GM18868 (cell line): ENCODE results near the gene GOLGA6L2.
"Not testable (repeated sequence)": the region's sequence is repeated elsewhere in the genome, so short reads cannot be mapped to it uniquely, and the experiment has no call there.

Source experiments
- ATAC-seq: cut with Tn5 transposase; IDR thresholded peaks from one replicate; pipeline ENCODE4 v1.9.1; 2021; ENCODE audit warnings: mild to moderate bottlenecking, moderate library complexity; ENCODE audit not compliant: unreplicated experiment

The GOLGA6L2 gene

DNA sequence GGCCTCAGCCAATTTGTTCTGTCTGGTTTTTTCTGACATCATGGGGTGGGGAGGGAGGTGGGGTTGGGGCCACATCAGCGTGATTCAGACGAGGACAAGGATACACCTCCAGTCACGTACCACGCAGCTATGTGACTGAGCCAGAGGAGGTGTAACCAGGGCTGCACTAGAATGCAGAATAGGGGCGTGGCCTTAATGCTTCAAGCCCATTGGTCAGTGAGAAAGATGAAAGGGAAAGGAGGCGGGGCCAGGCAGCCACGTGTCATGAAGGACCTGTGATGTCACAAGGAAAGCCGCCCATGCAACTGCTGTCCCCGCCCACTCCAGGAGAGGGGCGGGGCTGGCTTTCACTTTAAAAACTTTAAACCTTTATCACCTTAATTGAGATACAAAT lies at the start of gene GOLGA6L2:
Gene GOLGA6L2 (minus strand): TSS at position 137 of the 394 bp plus-strand sequence. CDS start 62 bp downstream, at position 75.
- ATAC-seq = no peak

- no peak for ATAC-seq
Observed at GRCh38 chr15:23484870-23485269, 37.8 kb upstream of the GOLGA6L2 start.

DNA sequence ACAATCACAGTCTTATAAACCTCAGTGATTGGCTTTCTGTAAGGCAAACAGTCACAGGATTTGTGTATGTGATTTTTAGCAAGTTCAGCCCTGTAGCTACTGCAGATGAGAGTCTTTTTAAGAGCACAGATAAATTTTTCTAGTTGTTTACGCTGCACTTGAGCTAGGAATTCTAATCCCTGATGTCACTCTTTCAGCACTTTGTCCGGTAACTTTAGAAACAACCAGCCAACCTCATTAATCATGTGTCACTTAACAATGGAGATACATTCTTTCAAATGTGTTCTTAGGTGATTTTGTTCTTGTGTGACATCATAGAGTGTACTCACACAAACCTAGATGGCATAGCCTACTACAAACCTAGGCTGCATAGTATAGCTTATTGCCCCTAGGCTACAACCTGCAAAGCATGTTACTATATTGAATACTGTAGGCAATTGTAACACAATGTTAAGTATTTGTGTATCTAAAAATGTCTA lies 36.8 kb upstream of the GOLGA6L2 start:
- no peak for ATAC-seq

DNA sequence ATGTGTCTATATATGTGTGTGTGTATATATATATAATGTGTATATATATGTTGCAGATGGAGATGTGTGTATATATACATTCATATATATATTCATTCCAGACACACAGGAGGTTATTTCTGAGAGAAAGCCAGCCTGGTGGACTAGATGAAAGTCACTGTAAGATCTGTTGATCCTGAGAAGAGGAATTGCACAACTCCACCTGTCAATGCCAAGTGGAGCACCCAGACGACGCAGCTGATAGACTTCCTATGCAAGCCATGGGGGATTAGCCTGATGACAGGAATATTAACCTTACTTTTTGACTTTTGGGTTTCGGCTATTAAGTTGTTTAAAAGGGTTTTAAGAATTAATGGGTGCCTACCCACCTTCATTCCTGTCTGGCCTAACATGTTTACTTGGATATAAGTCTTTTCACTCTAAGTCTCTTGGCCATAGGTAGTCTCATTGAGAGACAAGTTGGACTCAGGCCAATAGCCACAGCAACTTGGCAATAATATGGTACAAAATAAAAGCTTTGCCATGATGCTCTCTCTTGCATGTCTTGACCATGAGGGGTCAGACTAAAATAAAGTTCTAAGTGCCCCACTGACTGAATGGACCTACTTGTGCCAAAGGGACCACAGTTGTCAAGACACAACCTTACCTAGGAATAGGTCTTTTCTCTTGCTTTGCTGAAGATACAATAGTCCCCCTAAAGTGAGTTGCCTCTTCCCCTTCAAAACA lies 35.9 kb upstream of the GOLGA6L2 start:
- no peak for ATAC-seq

- no peak for ATAC-seq
Observed at GRCh38 chr15:23482228-23482627, 35.2 kb upstream of the GOLGA6L2 start.

DNA sequence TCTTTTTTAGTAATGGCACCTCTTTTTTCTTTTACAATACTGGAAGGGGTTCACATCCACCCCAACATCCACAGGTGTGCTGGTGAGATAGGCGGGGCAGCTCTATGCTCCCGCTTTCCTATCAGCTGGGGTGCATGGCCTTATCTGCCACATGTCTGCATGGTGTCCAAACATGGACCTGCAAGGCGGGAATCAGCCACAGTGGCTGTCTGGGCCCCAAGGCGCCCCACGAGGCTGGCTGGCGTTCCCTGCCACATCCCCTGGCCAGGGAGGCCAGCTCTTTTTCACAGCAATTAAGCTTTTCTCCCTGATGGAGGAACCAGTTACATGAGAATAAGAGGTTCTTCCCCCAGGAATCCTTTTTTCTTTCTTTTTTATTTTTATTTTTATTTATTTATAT lies 30.9 kb upstream of the GOLGA6L2 start:
- no peak for ATAC-seq

DNA sequence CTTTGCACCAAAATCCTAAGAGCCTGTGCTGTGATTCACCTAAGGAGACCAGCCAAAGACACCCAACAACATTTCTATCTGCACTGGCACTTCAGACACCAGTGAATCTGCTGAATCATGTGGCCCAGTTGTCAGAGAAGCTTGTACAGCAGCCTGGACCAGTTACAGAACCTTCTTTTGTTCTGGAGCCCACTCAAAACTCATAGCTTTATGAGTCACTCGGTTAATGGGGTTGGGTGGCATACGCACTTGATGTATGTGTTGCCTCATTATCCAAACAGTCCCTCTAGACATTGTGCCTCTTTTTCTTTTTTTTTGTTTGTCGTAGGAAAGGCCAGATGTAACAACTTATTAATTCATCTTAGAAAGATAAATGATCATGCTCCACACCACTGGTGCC lies 25.6 kb upstream of the GOLGA6L2 start:
- ATAC-seq = no peak

- ATAC-seq = no peak
Observed at GRCh38 chr15:23472033-23472432, 25.0 kb upstream of the GOLGA6L2 start.

GRCh38 chr15:23467110-23467600 lies 20.1 kb upstream of the GOLGA6L2 start:
- ATAC-seq = no peak

GRCh38 chr15:23457890-23458289 lies 10.8 kb upstream of the GOLGA6L2 start:
- ATAC-seq = no peak

DNA sequence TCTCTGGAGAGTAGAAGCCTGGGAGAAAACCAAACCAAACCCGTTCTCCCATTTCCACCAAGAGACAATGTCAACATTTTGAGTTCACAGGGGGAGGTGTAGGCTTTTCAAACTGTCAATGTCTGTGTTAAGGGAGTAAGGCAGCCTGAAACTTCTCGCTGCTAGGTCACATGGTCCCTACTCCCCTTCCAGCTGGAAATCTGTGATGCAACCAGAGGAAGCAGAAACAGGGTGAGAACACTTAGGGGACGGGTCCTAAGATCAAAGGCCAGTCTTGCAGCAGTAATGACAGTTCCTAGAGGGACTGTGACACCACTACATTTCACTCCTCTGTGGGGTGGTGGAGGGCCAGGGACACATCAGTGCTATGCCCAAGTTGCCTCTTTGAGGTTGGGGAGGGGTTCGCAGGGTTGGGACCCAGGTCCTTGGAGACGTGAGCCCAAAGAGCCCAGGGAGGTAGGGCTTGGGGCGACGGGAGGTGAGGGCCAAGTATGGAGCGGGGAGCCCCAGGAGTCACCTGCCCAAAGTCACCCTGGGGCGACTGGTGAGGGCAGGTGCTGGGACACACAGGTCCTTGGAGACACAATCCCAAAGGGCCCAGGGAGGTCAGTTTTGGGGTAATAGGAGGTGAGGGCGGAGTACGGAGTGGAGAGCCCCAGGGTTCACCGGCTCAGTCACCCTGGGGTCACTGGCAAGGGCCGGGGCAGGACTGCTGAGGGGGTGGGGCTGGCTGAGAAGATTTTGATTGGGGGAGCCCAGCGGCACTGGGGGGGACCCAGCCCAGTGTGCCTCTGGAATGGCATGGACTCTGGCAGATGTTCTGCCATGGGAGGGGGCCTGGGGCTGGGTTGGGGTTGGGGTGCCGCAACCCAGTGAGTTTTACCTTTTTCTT lies 582 bp downstream of the GOLGA6L2 start:
- no peak for ATAC-seq

GRCh38 chr15:23444269-23444668 lies 2.8 kb downstream of the GOLGA6L2 start:
- no peak for ATAC-seq

DNA sequence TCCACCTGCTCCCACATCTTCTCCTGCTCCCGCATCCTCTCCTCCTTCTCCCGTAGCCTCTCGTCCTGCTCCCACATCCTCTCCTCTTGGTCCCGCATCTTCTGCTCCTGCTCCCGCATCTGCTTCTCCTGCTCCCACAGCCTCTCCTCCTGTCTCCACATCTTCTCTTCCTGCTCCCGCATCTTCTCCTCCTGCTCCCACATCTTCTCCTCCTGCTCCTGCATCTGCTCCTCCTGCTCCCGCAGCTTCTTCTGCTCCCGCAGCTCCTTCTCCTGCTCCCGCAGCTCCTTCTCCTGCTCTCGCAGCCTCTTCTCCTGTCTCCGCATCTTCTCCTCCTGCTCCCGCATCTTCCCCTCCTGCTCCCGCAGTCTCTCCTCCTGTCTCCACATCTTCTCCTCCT lies 5.8 kb downstream of the GOLGA6L2 start:
- no peak for ATAC-seq

DNA sequence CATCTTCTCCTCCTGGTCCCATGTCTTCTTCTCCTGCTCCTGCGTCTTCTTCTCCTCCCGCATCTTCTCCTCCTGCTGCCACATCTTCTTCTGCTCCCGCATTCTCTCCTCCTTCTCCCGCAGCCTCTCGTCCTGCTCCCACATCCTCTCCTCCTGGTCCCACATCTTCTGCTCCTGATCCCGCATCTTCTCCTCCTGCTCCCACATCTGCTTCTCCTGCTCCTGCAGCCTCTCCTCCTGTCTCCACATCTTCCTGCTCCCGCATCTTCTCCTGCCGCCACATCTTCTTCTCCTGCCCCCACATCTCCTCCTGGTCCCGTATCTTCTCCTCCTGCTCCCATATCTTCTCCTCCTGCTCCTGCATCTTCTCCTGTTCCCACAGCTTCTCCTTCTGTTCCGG lies 6.4 kb downstream of the GOLGA6L2 start:
- no peak for ATAC-seq

- no peak for ATAC-seq
Observed at GRCh38 chr15:23439513-23439912, 7.5 kb downstream of the GOLGA6L2 start.

- ATAC-seq = no peak
Observed at GRCh38 chr15:23438816-23439466, 8.1 kb downstream of the GOLGA6L2 start.

- ATAC-seq = no peak
Observed at GRCh38 chr15:23437673-23438072, 9.4 kb downstream of the GOLGA6L2 start.

DNA sequence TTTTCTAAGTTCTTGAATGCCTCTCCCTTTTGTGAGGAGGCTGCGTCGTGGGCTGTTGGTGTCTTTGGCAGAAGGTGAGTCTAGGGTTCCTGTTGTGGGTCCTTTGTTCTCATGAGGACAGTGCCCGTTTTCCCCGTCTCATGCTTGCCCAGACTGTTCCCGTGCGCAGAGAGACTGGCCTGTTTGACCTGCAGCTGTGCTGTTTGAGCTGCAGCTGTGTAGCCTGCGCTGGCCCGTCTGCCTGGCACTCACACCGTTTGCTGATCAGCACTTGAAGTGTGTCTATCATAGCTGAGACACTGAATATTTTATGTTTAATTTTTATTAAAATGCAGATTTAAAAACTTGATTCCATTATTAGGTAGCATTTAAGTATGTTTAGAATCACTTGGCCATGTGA lies 9.9 kb downstream of the GOLGA6L2 start:
- ATAC-seq = no peak

DNA sequence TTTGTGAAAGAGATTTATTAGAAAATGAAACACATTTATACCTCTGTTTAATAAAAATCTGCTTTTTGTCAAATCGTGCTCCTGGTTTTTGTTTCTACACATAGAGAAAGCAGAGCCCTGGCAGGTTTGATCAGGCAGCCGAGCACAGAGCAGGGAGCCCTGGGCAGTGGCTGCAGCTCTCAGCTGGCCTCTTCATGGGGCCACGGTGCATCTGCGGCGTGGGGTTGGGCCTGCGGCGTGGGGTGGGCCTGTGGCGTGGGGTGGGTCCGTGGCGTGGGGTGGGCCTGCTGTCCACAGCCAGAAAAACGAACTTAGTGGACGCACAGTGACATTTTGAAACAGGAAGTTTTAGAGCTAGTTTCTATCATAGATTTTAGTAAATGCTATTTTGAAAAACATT lies 10.6 kb downstream of the GOLGA6L2 start:
- no peak for ATAC-seq

DNA sequence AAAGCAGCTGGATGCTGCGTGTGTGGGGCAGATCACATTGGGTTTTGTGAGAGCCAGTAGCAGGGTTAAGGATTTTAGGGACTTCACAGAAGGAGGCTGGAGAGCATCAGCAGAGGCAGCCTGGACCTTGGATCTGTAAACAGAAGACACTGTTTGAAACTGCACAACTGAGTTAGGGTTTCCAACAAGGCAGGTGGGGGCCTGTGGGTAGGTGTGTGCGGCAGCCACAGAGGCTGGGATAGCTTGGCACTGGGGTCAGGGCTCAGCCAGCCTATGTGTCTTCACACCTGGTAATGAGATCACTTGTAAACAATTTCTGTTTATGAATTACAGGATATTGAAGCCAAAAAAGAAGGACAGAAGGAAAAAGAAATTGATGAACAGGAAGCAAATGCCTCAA lies 12.3 kb downstream of the GOLGA6L2 start:
- ATAC-seq = not testable (repeated sequence)

DNA sequence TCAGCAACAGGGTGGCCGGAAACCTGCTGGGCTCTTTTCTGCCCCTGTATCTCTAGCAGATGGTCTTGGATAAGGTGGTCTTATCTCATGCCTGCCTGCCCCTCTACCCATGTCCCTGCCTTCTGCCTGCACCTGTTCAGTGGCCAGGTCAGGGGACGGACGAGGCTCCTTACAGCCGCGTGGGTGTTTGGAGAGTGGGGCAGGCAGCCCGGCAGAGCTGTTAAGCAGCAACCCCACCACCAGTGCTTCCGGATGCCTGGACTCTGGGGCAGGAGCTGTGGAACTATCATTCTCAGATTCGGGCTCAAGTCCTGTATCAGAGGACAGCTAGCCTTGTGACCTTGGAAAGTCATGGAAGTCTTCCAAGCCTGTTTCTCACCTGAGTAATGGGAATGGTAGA lies 21.7 kb downstream of the GOLGA6L2 start:
- ATAC-seq = not testable (repeated sequence)
